Neuron (in vitro differentiated cells): ENCODE measurements around the gene DNAJB8.

ENCODE experiments used
- H2AFZ ChIP-seq: one replicate; pipeline ENCODE4 v1.6.1; 2013; ENCODE audit warnings: low read depth, mild to moderate bottlenecking, inconsistent platforms, low read length, moderate library complexity
- H3K27me3 ChIP-seq: one replicate; pipeline ENCODE4 v1.6.1; 2013; ENCODE audit warnings: low read length; ENCODE audit not compliant: insufficient read depth
- H3K36me3 ChIP-seq: one replicate; pipeline ENCODE4 v1.6.1; 2013; ENCODE audit warnings: low read length; ENCODE audit not compliant: insufficient read depth
- H3K4me1 ChIP-seq: one replicate; pipeline ENCODE4 v1.6.1; 2013; ENCODE audit warnings: low read length; ENCODE audit not compliant: insufficient read depth
- H3K4me3 ChIP-seq: 2 replicates; pipeline ENCODE4 v1.5.1; 2013; ENCODE audit warnings: mild to moderate bottlenecking, low read length, moderate library complexity
- H3K9me3 ChIP-seq: one replicate; pipeline ENCODE4 v1.6.1; 2013; ENCODE audit warnings: low read length

The DNAJB8 gene

GRCh38 chr3:128484404-128485281 lies 18.0 kb upstream of the DNAJB8 start:
- peaks cover 98% of the 10 kb centered on the region for H3K27me3 ChIP-seq
- H3K36me3 ChIP-seq: no peaks in the 10 kb centered on the region
- H3K4me1 ChIP-seq: peaks cover 35% of the 10 kb centered on the region
- H3K4me3 ChIP-seq: no peak overlapping the region
- H3K9me3 ChIP-seq: peaks cover 2% of the 10 kb centered on the region
- H2AFZ ChIP-seq: no peak overlapping the region

- Histone ChIP-seq H3K9me3 (peaks cover 2% of the 10 kb centered on the region), H3K27me3 (peaks cover 97% of the 10 kb centered on the region), H3K36me3 (no peaks in the 10 kb centered on the region), H3K4me1 (peaks cover 29% of the 10 kb centered on the region), H3K4me3 (no peak overlapping the region), H2AFZ (no peak overlapping the region)
These were observed 17.1 kb upstream of the DNAJB8 start for GRCh38 chr3:128483657-128484403.

- H3K27me3 ChIP-seq: peaks cover 97% of the 10 kb centered on the region
- peaks cover 2% of the 10 kb centered on the region for H3K9me3 ChIP-seq
- peaks cover 24% of the 10 kb centered on the region for H3K4me1 ChIP-seq
- H3K4me3 ChIP-seq: no peak overlapping the region
- no peaks in the 10 kb centered on the region for H3K36me3 ChIP-seq
- H2AFZ ChIP-seq: no peak overlapping the region
These were observed 16.3 kb upstream of the DNAJB8 start for GRCh38 chr3:128482666-128483656.

GRCh38 chr3:128482175-128482574 lies 15.5 kb upstream of the DNAJB8 start:
- Histone ChIP-seq H3K36me3 (no peaks in the 10 kb centered on the region), H3K4me3 (no peak overlapping the region)

GRCh38 chr3:128481438-128481942 lies 14.8 kb upstream of the DNAJB8 start:
- peaks cover 2% of the 10 kb centered on the region for H3K9me3 ChIP-seq
- H3K27me3 ChIP-seq: peaks cover 97% of the 10 kb centered on the region
- no peak overlapping the region for H2AFZ ChIP-seq
- peaks cover 13% of the 10 kb centered on the region for H3K4me1 ChIP-seq
- no peaks in the 10 kb centered on the region for H3K36me3 ChIP-seq
- no peak overlapping the region for H3K4me3 ChIP-seq

More at GRCh38 chr3:128482175-128482574, 15.5 kb upstream of the DNAJB8 start:
- Histone ChIP-seq H3K4me1 (peaks cover 19% of the 10 kb centered on the region), H2AFZ (no peak overlapping the region), H3K9me3 (peaks cover 2% of the 10 kb centered on the region), H3K27me3 (peaks cover 97% of the 10 kb centered on the region)

GRCh38 chr3:128480717-128481437 lies 14.2 kb upstream of the DNAJB8 start:
- Histone ChIP-seq H3K27me3 (peaks cover 95% of the 10 kb centered on the region), H2AFZ (no peak overlapping the region), H3K9me3 (peaks cover 2% of the 10 kb centered on the region), H3K4me1 (peaks cover 12% of the 10 kb centered on the region), H3K4me3 (no peak overlapping the region), H3K36me3 (no peaks in the 10 kb centered on the region)

- Histone ChIP-seq H3K4me1 (peaks cover 12% of the 10 kb centered on the region), H3K27me3 (peaks cover 94% of the 10 kb centered on the region), H3K36me3 (no peaks in the 10 kb centered on the region), H2AFZ (no peak overlapping the region), H3K4me3 (no peak overlapping the region), H3K9me3 (peaks cover 2% of the 10 kb centered on the region)
These were observed 13.6 kb upstream of the DNAJB8 start for GRCh38 chr3:128480278-128480677.

- H3K27me3 ChIP-seq: peaks cover 92% of the 10 kb centered on the region
- peaks cover 2% of the 10 kb centered on the region for H3K9me3 ChIP-seq
- no peaks in the 10 kb centered on the region for H3K36me3 ChIP-seq
- H3K4me3 ChIP-seq: no peak overlapping the region
- peaks cover 12% of the 10 kb centered on the region for H3K4me1 ChIP-seq
- no peak overlapping the region for H2AFZ ChIP-seq
These were observed 12.9 kb upstream of the DNAJB8 start for GRCh38 chr3:128479558-128480086.

- Histone ChIP-seq H3K4me3 (no peak overlapping the region), H3K4me1 (peaks cover 12% of the 10 kb centered on the region), H3K36me3 (no peaks in the 10 kb centered on the region), H3K9me3 (peaks cover 2% of the 10 kb centered on the region), H3K27me3 (peaks cover 93% of the 10 kb centered on the region), H2AFZ (no peak overlapping the region)
These were observed 12.2 kb upstream of the DNAJB8 start for GRCh38 chr3:128478576-128479506.

GRCh38 chr3:128476659-128477058 lies 10.0 kb upstream of the DNAJB8 start:
- Histone ChIP-seq H3K4me1 (no peaks in the 10 kb centered on the region), H3K4me3 (no peak overlapping the region), H2AFZ (no peak overlapping the region), H3K9me3 (peaks cover 2% of the 10 kb centered on the region), H3K36me3 (no peaks in the 10 kb centered on the region), H3K27me3 (peaks cover 92% of the 10 kb centered on the region)

- H3K27me3 ChIP-seq: peaks cover 92% of the 10 kb centered on the region
- no peaks in the 10 kb centered on the region for H3K4me1 ChIP-seq
- peaks cover 2% of the 10 kb centered on the region for H3K9me3 ChIP-seq
- H2AFZ ChIP-seq: no peak overlapping the region
- no peaks in the 10 kb centered on the region for H3K36me3 ChIP-seq
- no peak overlapping the region for H3K4me3 ChIP-seq
These were observed 8.7 kb upstream of the DNAJB8 start for GRCh38 chr3:128475355-128475754.
